GM18505 (cell line): Measurements from ENCODE around the gene CASP3.
A peak's percentile ranks its signal among the peaks of the same experiment; 100 is the strongest.

ENCODE experiments used
- ATAC-seq: cut with Tn5 transposase; IDR thresholded peaks from one replicate; pipeline ENCODE4 v1.9.1; 2021; ENCODE audit not compliant: unreplicated experiment
- POLR2A ChIP-seq: IDR thresholded peaks from 4 replicates; pipeline ENCODE4 v1.6.1; 2011; ENCODE audit warnings: borderline replicate concordance; ENCODE audit not compliant: insufficient read depth, insufficient read length; ENCODE audit errors: extremely low read depth

Gene CASP3

DNA sequence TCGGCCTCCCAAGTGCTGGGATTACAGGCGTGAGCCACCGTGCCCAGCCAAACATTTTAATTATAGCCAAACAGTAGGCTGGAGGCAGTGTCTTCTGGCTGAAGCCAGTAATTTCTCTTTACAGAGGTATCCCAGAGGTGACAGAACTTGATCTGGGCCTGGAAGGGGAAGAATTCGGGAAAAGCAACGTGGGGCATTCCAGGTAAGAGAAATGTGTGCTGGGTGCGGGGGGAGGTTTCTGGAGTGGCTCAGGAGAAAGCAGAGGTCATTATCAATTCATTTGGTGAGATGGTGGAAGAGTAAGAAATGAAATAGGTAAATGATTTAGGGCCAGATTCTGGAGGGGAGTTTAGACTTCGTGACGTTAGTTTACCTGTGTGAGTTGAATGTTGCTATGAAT lies 2.7 kb upstream of the CASP3 start:
- no peak for ATAC-seq
- TF ChIP-seq POLR2A: no peak

DNA sequence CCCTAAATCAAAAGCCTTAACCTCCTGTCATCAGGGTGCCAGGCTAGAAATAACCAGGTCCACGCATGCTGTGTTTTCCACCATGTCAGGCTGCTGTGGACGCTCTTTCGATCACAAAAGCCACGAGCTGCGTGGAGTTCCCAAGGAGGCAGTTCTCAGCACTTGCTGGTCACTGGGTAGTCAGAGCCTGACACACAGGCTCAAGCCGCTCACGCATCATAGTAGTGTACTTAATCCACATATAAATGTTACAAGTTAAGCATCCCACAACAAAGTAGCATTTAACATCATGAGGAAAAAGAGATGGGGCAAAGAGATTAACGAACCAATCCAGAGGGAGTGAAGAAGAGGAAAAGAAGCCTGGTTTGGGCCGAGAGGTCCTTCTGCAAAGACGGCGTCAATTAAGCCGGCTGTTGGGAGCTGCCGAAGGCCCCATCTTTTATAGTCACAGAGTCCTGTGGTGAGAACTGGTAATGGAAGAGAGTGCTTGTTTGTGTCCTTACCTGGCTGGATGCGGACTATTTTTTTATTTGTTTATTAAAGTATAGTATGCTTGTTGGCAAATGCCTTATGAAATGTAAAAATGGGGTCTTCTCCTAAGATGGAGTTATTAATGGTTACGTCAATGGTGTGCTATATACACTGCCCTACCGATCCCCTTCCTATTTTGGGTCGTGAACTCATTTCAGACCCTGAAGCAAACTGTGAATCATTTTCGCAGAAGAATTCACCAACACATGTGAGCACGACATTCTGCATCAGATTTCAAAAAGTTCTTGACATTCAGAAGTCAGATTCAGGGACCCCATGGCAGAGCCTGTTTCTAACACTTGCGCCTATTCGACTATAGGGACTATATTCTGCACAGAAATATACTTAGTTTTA lies 966 bp upstream of the CASP3 start:
- TF ChIP-seq POLR2A: no peak
- ATAC-seq: peak; percentile 7

DNA sequence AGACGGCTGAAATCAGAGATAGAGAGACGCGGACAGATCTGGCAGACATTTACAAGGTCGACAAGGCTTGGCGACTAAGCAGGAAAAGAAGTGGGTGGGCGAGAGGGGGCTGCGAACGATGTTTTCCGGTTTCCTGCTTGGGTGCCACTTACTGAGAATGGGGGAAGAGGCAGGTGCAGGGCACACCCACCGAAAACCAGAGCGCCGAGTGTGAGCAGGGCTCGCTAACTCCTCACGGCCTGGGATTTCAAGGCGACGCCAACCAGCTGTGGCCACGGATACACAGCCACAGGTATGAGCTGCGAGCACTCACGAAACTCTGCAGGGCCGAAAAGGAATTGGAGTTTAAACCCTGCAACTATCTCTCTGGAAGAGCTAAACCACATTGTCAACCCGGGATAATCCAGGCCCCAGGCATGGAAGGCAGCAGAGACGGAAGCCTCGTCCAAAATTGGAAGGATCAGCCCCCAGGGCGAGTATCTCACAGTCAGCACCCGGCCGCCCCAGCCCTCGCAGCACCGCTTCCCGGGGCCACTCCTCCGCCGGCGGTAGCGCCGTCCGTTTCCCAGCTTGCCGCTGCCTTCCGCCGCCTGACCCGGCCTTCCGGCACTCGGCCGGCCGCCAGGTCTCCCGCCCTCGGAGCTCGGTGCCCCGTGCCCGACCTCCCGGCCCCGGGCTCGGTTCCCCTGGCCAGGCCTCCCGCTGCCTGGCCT lies 778 bp downstream of the CASP3 start:
- ATAC-seq: peak; percentile 29
- TF ChIP-seq POLR2A: peak; percentile 45

DNA sequence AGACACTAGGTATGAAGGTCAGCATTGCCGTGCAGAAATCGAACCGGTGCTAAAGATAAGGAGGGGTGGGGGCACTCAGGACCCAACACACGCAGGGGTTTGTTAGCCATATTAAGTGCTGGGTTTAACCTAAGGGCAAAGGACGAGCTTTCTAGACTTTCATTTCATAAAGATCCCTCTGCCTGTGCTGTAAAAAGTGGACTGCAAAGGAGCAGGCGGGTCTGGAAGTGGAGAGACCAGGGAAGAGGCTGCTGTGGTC lies 1.3 kb downstream of the CASP3 start:
- ATAC-seq: no peak
- TF ChIP-seq POLR2A: no peak

DNA sequence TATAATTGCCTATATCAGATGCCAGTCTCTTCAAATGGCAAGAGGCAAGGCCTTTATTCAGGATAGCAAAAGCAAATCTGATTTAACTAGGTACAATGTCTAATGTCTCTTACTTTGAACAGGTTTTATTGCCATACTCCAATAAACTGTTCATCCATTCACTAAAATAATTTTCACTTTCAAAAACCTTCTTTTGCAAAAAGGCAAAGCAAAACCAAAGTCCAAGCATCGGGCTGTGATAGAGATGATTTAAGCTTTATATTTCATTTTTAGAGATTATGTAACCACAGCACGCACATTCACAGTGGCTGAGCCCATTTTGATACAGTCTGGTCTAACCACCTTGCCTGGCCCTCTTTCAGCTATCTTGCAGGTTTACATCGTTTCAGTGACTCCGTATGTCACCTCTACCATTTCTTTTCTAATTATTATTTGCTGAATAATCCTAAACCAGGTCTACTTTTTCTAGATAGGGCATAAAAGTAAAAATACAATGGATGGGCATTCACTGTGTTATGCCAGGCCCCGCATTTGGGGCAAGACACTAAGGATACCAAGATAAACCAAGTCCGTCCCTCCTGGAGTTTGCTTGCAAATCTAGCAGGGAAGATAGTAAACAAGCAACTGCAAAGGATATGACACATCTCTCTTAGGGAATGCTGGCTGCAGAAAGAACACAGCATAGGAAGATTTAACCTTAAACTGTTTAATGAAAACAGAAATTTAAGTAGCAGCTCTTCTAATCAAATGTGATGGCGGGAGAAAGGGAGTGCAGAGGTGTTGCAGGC lies 1.8 kb downstream of the CASP3 start:
- no peak for ATAC-seq
- no peak for TF ChIP-seq POLR2A

DNA sequence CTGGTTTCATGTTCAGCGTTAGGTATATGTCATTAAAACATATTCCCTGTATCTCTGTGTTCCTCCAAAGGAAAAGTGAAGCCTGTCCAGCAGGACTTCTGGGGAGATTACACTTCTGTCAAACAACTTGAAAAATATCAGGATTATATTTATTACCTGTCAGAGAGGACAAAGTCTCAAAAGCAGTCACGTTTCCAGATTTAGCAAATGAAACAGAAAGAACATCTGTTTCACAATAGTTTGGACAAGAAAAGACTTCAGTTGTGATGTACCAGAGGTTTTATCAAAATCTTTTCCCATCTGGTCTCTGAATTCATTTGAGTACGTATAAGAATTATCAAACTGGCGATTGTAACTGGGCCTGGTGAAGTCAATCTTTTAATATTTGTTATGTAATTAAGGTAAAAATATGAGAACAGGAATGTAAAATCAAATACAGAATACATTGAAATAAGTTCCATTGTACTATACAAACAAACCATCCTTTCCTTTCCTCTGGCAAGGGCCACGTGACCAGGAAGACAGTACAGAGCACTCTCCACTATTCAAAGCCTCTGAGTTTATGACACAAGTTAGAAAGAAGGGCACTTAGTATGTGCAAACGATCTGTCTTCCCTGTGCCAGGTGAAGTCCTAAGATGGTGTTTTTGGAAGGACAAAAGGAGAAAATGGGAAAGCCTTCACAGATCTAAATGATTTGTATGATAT lies 3.2 kb downstream of the CASP3 start:
- TF ChIP-seq POLR2A: no peak
- ATAC-seq: no peak

DNA sequence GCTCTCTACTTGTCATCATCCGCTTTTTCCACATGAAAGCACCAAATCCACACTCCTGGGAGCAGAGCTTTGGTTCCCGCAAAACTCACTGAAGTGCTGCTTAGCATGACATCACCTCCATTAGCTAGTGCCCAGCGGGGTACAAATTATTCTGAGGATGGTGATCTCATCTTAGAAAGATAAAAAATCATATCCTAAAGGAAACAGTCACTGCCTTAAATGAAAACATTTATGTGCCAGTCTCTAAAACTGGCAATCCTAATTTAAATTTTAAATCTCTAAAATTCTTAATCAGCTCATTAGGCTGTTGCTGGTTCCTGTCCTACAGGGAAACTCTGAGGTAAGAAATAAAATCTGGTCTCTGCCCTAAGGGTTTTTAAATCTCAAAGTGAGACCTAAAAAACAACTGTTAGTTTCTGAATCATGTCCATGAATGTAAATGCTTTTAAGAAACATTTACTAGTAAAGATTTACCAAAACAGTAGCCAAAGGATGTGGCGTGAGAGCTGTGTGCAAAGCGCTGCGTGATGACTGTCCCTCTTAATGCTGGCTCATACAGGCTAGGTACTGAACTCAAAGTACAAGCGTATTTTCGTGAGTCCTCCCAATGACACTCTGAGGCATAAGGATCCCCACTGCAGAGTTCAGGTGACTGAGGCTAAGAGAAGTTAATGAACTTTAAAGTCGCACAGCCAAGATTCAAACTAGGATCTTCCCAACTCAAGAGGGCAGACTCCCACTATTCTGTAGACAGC lies 4.5 kb downstream of the CASP3 start:
- no peak for TF ChIP-seq POLR2A
- ATAC-seq: no peak

DNA sequence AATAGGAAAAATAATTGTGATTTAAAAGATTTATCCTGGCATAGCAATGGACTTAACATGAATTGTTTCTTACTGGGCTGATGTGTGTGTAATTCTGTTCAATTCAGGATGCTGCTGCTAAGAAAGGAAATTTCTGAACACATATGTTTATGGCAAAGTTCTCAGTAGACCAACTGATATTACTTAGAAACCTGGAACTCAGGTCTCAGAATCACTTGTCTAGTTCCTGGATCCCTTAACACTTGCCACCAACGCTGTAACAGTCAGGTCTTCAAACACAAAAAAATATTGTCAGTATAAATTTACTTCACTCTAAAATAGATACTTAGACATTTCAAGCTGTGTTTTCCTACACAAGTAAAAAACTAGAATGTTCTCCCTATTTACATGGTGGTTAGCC lies 5.5 kb downstream of the CASP3 start:
- no peak for TF ChIP-seq POLR2A
- ATAC-seq: no peak

DNA sequence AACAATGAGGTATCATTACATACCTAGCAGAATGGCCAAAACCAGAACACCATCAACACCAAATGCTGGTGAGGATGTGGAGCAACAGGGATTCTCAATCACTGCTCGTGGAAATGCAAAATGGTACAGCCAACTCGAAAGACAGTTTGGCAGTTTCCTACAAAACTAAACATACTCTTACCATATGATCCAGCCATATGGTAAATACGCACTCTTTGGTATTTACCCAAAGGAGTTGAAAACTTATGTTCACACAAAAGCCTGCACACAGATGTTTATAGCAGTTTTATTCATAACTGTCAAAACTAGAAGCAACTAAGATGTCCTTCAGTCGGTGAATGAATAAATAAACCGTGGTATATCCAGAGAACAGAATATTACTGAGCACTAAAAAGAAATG lies 7.8 kb downstream of the CASP3 start:
- no peak for TF ChIP-seq POLR2A
- ATAC-seq: no peak

DNA sequence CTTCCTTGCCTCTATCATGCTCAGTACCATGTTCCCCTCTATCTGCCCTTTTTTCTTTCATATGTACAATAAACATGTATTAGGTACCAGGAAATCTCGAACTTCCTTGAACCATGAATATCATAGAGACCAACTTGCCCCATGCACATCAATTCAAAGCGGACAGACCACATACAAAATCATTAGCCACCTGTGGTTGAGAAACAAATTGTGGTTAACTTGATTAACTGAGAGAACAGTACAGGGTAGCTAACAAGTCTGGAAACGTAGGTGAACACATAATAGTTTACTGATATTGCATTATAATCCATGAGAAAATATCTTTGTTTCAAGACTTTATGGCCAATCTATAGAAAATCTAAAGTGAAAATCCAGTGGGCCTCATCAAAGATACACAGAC lies 8.2 kb downstream of the CASP3 start:
- ATAC-seq: no peak
- no peak for TF ChIP-seq POLR2A

DNA sequence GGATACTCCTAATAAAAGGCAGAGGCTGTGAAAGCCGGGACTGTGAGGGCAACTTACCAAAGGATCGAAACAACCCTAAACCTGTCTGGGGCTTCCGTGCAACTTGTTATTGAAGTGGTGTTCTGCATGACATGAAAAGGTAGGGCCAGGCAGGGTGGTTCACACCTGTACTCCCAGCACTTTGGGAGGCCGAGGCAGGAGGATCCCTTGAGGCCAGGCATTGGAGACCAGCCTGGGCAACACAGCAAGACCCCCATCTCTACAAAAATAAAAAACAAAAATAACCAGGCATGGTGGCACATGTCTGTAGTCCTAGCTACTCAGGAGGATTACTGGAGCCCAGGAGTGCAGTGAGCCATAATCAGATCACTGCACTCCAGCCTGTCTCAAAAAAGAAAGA lies 12.3 kb downstream of the CASP3 start:
- TF ChIP-seq POLR2A: no peak
- ATAC-seq: no peak

DNA sequence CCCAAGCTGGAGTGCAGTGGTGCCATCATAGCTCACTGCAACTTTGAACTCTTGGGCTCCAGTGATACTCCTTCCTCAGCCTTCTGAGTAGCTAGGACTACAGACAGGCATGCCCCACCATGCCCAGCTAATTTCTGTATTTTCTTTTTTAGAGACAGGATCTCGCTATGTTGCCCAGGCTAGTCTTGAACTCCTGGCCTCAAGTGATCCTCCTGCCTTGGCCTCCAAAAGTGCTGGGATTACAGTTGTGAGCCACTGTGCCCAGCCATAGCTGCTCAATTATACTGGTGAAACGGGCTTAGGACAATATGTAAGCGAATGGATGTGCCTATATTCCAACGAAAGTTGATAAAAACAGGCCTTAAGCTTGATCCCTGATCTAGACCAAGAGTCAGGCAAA lies 13.1 kb downstream of the CASP3 start:
- TF ChIP-seq POLR2A: no peak
- ATAC-seq: no peak
